Subcutaneous adipose tissue (tissue), 4 donors: ENCODE data around the gene AAR2. TPM values are rescaled to one million over a fixed set of nuclear protein-coding genes. Genes with fewer than 3 reads are reported as not detected.

Experiments used
- CTCF ChIP-seq: fragments of 450-650 bp; IDR thresholded peaks from one replicate; pipeline ENCODE4 v1.5.1; 2016; ENCODE audit warnings: low read depth, mild to moderate bottlenecking, control low read depth, antibody characterized with exemption, moderate library complexity
- total RNA-seq, 4 donors: library from RNA; depleted of rRNA; stranded (reverse); fragments of >200 nt; gene quantifications; one replicate each; pipeline ENCODE4 v1.1.0, GENCODE V29; 2016

AAR2 gene
- total RNA-seq, 4 donors from 2014 or later, result 25.2 to 32.4 (median 30.1) TPM

- no peak for TF ChIP-seq CTCF
Observed at GRCh38 chr20:36208257-36208656, 28.0 kb upstream of the AAR2 start.

GRCh38 chr20:36210436-36211021 lies 25.7 kb upstream of the AAR2 start:
- no peak for TF ChIP-seq CTCF

- TF ChIP-seq CTCF, result no peak
Observed at GRCh38 chr20:36213362-36213761, 22.9 kb upstream of the AAR2 start.

- no peak for TF ChIP-seq CTCF
Observed at GRCh38 chr20:36214684-36215256, 21.5 kb upstream of the AAR2 start.

GRCh38 chr20:36215778-36216177 lies 20.5 kb upstream of the AAR2 start:
- no peak for TF ChIP-seq CTCF

GRCh38 chr20:36216314-36217025 lies 19.8 kb upstream of the AAR2 start:
- TF ChIP-seq CTCF, result no peak

- TF ChIP-seq CTCF, result no peak
Observed at GRCh38 chr20:36217226-36217625, 19.1 kb upstream of the AAR2 start.
